ENCODE measurements around the gene CLDN5.
"Not testable (repeated sequence)": the region's sequence is repeated elsewhere in the genome, so short reads cannot be mapped to it uniquely, and the experiment has no call there.

Gene CLDN5

GRCh38 chr22:19524170-19525115 is at the start of gene CLDN5:
TSS of gene CLDN5 (minus strand) at chr22:19524410. CDS start at chr22:19524255, 155 bp downstream.
- FAIRE-seq: no peak

GRCh38 chr22:19571995-19572394 is 47.8 kb upstream of the CLDN5 start:
- FAIRE-seq: no peak

GRCh38 chr22:19571207-19571795 is 47.1 kb upstream of the CLDN5 start:
- FAIRE-seq: no peak

- FAIRE-seq: no peak
Measured at GRCh38 chr22:19569976-19570375, 45.8 kb upstream of the CLDN5 start.

- no peak for FAIRE-seq
Measured at GRCh38 chr22:19569276-19569640, 45.0 kb upstream of the CLDN5 start.

GRCh38 chr22:19568337-19569275 is 44.4 kb upstream of the CLDN5 start:
- FAIRE-seq: no peak

GRCh38 chr22:19567157-19568009 is 43.2 kb upstream of the CLDN5 start:
- no peak for FAIRE-seq

GRCh38 chr22:19566279-19567156 is 42.3 kb upstream of the CLDN5 start:
- no peak for FAIRE-seq

- FAIRE-seq: no peak
Measured at GRCh38 chr22:19565382-19566278, 41.4 kb upstream of the CLDN5 start.

- no peak for FAIRE-seq
Measured at GRCh38 chr22:19559956-19560355, 35.7 kb upstream of the CLDN5 start.

- FAIRE-seq: no peak
Measured at GRCh38 chr22:19559324-19559811, 35.2 kb upstream of the CLDN5 start.

GRCh38 chr22:19556963-19557545 is 32.8 kb upstream of the CLDN5 start:
- FAIRE-seq: no peak

- FAIRE-seq: no peak
Measured at GRCh38 chr22:19555651-19556050, 31.4 kb upstream of the CLDN5 start.

GRCh38 chr22:19554834-19555404 is 30.7 kb upstream of the CLDN5 start:
- no peak for FAIRE-seq

- no peak for FAIRE-seq
Measured at GRCh38 chr22:19553201-19553600, 29.0 kb upstream of the CLDN5 start.

GRCh38 chr22:19550382-19550781 is 26.2 kb upstream of the CLDN5 start:
- no peak for FAIRE-seq

- FAIRE-seq: no peak
Measured at GRCh38 chr22:19549428-19549827, 25.2 kb upstream of the CLDN5 start.

- no peak for FAIRE-seq
Measured at GRCh38 chr22:19548964-19549363, 24.8 kb upstream of the CLDN5 start.

- not testable (repeated sequence) for FAIRE-seq
Measured at GRCh38 chr22:19548427-19548826, 24.2 kb upstream of the CLDN5 start.

All from endometrium (tissue), 2 donors.